Keratinocyte (primary cell): ENCODE data around the gene CDKAL1.

Experiments used
- EZH2 ChIP-seq: IDR thresholded peaks from one replicate; pipeline ENCODE4 v1.6.1; 2012; ENCODE audit warnings: inconsistent platforms, mild to moderate bottlenecking, low read length, moderate library complexity
- TF ChIP-seq, protein P1 (sequence below), 3 experiments: IDR thresholded peaks in 1 of 3; conservative IDR thresholded peaks in 1 of 3; optimal IDR thresholded peaks in 1 of 3; 2 replicates in 2 of 3; 3 replicates in 1 of 3; pipeline versions ENCODE3 to v1.5.1; 2011; ENCODE audit warnings: low read length in 3 of 3, mild to moderate bottlenecking in 3 of 3, moderate library complexity in 2 of 3, control low read depth in 1 of 3, inconsistent platforms in 1 of 3; ENCODE audit not compliant: insufficient read depth in 2 of 3; ENCODE audit errors: extremely low read depth in 1 of 3

DNA sequence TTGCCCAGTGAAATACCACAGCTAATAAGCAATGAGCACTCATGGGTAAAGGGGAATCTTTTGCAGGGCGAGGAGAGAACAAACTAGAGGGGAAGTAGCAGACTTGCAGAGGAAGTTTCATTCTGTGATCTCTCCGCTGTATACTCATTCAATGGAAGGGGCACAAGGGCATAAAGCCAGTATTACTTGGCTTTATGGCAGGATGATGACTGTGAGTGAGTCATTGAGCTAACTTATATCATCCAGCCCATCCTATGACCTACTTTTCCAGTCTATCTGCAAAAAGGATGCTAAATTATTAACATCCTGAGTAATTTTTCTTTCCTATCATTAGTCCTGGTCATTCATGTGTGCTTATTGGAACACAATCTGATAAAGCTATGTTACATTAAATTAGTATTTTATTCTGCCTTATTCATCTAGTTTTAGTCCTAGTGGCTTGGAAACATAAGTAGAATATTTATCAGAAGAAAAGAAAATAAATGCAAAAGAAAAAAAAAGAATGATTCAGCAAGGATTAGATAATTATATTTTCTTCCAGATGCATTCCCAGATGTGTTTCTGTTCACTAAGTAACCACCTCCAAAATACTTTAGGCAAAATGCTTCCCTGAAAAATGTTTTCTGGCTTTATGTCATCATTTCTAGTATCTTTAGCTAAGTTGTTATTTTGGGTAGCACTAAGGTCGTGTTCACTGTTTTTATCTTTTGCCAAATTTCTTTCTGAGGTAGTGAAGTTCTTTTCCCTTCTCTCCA is 471.7 kb downstream of the CDKAL1 start:
- TF ChIP-seq, protein P1, sequence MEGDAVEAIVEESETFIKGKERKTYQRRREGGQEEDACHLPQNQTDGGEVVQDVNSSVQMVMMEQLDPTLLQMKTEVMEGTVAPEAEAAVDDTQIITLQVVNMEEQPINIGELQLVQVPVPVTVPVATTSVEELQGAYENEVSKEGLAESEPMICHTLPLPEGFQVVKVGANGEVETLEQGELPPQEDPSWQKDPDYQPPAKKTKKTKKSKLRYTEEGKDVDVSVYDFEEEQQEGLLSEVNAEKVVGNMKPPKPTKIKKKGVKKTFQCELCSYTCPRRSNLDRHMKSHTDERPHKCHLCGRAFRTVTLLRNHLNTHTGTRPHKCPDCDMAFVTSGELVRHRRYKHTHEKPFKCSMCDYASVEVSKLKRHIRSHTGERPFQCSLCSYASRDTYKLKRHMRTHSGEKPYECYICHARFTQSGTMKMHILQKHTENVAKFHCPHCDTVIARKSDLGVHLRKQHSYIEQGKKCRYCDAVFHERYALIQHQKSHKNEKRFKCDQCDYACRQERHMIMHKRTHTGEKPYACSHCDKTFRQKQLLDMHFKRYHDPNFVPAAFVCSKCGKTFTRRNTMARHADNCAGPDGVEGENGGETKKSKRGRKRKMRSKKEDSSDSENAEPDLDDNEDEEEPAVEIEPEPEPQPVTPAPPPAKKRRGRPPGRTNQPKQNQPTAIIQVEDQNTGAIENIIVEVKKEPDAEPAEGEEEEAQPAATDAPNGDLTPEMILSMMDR (optimal IDR thresholded peaks at IDR 0.05 in 1 of 3, IDR thresholded peaks at IDR 0.05 in 1 of 3, conservative IDR thresholded peaks at IDR 0.05 in 1 of 3; ENCODE audit: extremely low read depth in 1 of 3, insufficient read depth in 2 of 3, low read length in 3 of 3) = no peak
- no peak for TF ChIP-seq EZH2
